ENCODE measurements around the gene DPH2.

DNA sequence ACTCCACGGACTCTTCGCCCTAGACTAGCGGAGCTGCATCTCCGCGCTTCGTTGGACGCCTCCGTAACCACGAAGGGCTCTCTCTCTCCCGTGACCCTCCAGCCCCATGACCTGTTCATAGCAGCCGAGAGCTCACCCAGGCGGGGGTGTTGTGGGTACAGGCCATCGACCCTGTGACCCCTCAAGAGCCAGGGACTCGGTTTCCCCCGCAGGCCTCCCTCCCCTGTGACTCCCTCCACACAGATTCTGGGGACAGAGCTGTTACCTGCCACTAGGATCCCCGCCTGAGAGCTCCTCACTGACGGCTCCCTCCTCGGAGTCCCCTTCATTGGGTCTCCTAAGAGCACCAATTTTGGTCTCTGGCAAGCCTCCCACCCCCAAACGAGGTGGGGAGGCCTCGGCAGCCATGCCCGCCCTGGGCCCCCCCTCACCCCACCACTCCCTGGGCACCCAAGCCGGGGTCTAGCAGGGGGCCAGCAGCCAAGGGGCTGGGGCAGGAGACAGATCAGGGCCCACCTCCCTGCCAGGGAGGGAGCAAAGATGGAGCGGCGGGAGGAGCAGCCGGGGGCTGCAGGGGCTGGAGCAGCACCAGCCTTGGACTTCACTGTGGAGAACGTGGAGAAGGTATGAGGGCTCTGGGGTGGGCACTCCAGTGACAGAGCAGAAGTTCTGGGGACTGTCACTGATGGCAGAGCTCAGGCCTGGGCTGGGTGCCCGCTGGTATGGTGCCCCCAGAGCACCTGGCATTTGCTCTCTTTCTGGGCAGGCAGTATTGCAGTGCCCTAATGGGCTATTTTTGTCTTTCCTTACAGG, 22.5 kb upstream of the DPH2 start:
- no peak for TF ChIP-seq POLR2A (IDR thresholded peaks at IDR 0.05)
- TF ChIP-seq CTCF (IDR thresholded peaks at IDR 0.05), result no peak

Measured in uterus (tissue), 2 donors.